ENCODE results near the gene GSAP. TPM values are rescaled to one million over a fixed set of nuclear protein-coding genes. Genes with fewer than 3 reads are reported as not detected.
A peak's percentile ranks its signal among the peaks of the same experiment; 100 is the strongest.
"Not testable (repeated sequence)": the region's sequence is repeated elsewhere in the genome, so short reads cannot be mapped to it uniquely, and the experiment has no call there.

Gene GSAP
- total and polyA plus RNA-seq, 7 donors, result 1.3 to 4.2 (median 2.0) TPM

DNA sequence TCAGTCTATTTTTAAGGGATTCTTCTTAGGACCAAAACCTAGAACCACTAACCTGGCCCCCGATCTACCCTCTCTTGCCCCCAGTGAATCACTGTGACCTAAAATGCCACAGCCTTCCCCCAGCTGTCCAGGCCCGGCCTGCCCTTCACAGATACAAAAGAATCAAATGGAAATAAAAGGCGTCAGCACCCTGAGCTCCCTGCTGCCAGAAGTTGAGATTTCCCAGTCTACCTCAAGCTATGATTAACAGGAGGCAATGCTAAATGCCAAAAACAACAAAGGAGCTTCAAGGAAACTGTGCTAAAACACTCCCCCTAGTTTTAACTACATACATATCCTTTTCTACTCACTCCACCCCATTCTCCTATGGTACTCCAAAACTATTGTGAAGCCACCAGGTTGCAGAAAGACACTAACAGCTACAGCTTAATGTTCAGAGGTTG, 67.8 kb downstream of the GSAP start:
- no peak overlapping the region for H3K4me3 ChIP-seq
- WGBS, 3 donors, result 45 to 52% (median 48%) methylated on average over 3 of the region's 3 CpGs
- H3K27me3 ChIP-seq (ENCODE audit: insufficient read depth in 3 of 3, low read length in 2 of 3), result no peaks in the 10 kb centered on the region
- H3K27ac ChIP-seq, result peak overlapping the region; percentile 27
- peaks cover 0 to 14% of the 10 kb centered on the region in 2 donors for H3K36me3 ChIP-seq (ENCODE audit: insufficient read depth in 1 of 2, low read depth in 1 of 2)
- H3K4me1 ChIP-seq, result peaks cover 6% of the 10 kb centered on the region
- no peaks in the 10 kb centered on the region for H3K9me3 ChIP-seq
- TF ChIP-seq CTCF (IDR thresholded peaks at IDR 0.05), result no peak
- DNase-seq, result no peak
- intact Hi-C loops (cut with DNase I), result no loop called here
- ATAC-seq, result peak in 2 of 4 donors; percentile 28 to 42

GRCh38 chr7:77346441-77346840, 69.7 kb downstream of the GSAP start:
- Histone ChIP-seq H3K36me3 (ENCODE audit: insufficient read depth in 1 of 2, low read depth in 1 of 2) (peaks cover 0 to 2% of the 10 kb centered on the region in 2 donors), H3K4me3 (no peak overlapping the region), H3K27ac (no peak overlapping the region), H3K9me3 (no peaks in the 10 kb centered on the region), H3K27me3 (ENCODE audit: insufficient read depth in 3 of 3, low read length in 2 of 3) (no peaks in the 10 kb centered on the region), H3K4me1 (no peaks in the 10 kb centered on the region)
- intact Hi-C loops (cut with DNase I), result no loop called here
- no peak for DNase-seq
- no peak for ATAC-seq
- WGBS, 3 donors, result 94 to 97% (median 94%) methylated on average over 3 of the region's 3 CpGs
- TF ChIP-seq CTCF (IDR thresholded peaks at IDR 0.05), result no peak

GRCh38 chr7:77345426-77345825, 70.7 kb downstream of the GSAP start:
- ATAC-seq; H3K27ac ChIP-seq; intact Hi-C loops (cut with DNase I); H3K27me3 ChIP-seq (ENCODE audit: insufficient read depth in 3 of 3, low read length in 2 of 3); H3K4me3 ChIP-seq; H3K9me3 ChIP-seq; DNase-seq; H3K36me3 ChIP-seq (ENCODE audit: insufficient read depth in 1 of 2, low read depth in 1 of 2); H3K4me1 ChIP-seq: not testable (repeated sequence)
- WGBS, 3 donors, result 90 to 96% (median 94%) methylated on average over 9 of the region's 9 CpGs

DNA sequence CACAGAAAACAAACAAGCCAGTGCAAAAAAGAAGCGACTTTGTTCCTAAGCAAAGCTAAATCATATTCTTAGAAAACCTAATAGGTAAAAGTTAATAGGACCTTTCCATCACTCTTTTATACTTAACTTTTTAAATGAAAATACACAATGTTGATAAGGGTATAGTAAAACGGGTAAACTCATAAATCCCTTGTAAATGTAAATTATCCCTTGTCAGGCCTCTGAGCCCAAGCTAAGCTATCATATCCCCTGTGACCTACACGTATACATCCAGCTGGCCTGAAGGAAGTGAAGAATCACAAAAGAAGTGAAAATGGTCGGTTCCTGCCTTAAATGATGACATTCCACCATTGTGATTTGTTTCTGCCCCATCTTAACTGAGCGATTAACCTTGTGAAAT, 76.4 kb downstream of the GSAP start:
- Histone ChIP-seq H3K4me3 (no peak overlapping the region), H3K36me3 (ENCODE audit: insufficient read depth in 1 of 2, low read depth in 1 of 2) (no peaks in the 10 kb centered on the region), H3K27me3 (ENCODE audit: insufficient read depth in 3 of 3, low read length in 2 of 3) (no peaks in the 10 kb centered on the region), H3K4me1 (peaks cover 16% of the 10 kb centered on the region), H3K9me3 (no peaks in the 10 kb centered on the region), H3K27ac (no peak overlapping the region)
- ATAC-seq, result no peak
- no peak for TF ChIP-seq CTCF (IDR thresholded peaks at IDR 0.05)
- no peak for DNase-seq
- 71 to 75% (median 74%) methylated on average over 5 of the region's 5 CpGs for WGBS, 3 donors
- intact Hi-C loops (cut with DNase I), result loop anchor here in 1 of 2 donors (10.0 kb wide), 1 partner anchor 215 kb away; the partner anchor contains the start of gene CCDC146

DNA sequence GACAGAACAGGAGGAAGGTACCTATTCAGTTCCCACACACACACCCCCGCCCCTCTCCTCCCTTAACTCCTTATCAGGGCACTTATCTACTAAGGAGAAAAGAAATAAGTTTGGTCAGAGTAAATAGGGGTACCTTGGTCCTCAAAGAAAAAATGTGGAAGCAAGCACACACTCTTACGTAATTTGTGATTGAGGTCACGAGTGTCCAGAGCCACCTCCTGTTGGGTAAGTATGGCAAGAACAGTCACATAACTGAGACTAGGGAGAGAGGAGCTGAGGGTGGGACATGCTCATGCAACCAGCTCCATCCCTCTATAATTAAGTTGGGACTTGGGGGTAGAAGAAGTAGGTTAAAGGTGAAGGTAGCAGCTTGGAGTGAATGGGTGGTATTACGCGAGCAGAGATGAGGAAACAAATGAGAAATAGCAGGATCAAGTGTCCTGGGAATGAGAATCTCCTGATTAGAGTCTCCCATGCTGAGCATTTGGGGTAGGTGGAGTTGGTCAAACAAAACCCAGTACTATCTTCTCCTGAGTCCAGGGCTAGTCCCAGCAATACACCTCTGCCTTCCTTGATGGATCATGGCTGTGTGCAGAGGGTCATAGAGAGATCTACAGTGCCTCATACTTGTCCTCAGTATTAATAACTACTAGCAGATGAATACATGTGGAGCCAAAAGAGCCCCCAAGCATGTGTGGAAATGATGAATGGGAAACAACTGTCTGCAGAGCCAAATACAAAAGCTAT, 77.1 kb downstream of the GSAP start:
- Histone ChIP-seq H3K9me3 (no peaks in the 10 kb centered on the region), H3K4me3 (no peak overlapping the region), H3K36me3 (ENCODE audit: insufficient read depth in 1 of 2, low read depth in 1 of 2) (no peaks in the 10 kb centered on the region), H3K27me3 (ENCODE audit: insufficient read depth in 3 of 3, low read length in 2 of 3) (no peaks in the 10 kb centered on the region), H3K27ac (peak overlapping the region; percentile 3), H3K4me1 (peaks cover 16% of the 10 kb centered on the region)
- intact Hi-C loops (cut with DNase I), result loop anchor here in 1 of 2 donors (10.0 kb wide), 1 partner anchor 214 kb away; the partner anchor contains the start of gene CCDC146
- no peak for DNase-seq
- TF ChIP-seq CTCF (IDR thresholded peaks at IDR 0.05), result no peak
- WGBS, 3 donors, result 64 to 91% (median 72%) methylated on average over 5 of the region's 5 CpGs
- peak; percentile 64 to 87 (median 78) for ATAC-seq
